ENCODE data around the gene VPS4A.

Gene VPS4A

DNA sequence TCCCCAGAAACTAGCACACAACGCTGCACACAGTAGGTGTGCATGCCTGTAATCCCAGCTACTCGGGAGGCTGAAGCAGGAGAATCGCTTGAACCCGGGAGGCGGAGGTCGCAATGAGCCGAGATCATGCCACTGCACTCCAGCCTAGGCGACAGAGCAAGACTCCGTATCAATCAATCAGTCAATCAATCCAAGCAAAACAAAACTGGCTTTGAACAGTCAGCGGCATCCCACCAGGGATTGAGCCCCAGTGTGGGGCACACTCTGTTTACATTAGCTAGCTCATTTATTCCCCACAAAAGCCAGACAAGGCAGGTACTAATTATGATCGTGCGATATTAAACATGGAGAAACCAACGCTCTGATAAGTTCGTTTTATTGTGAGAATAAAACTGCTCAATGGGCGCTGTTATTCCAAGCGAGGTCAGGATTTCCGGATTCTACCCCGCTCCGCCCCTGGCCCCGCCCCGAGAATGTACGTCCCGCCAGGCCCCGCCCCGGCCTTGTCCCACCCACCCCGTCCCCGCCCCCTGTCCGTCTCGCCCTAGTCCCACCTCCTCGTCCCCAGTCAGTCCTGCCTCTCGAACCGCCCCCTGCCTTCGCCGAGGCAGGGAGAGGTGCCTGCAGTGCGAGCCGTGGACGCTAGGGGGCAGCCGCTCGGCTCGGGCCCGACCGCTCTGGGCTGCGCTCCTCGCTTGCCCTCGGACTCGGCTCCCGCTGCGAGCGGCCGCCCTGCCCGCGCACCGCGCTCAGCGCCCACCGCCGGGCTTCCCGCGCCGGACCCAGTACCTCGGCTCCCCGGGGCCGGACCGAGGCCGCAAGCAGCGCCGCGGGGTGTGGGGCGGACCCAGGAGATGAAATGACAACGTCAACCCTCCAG is at the start of gene VPS4A:
TSS of gene VPS4A (plus strand) at position 698 of the 880 bp plus-strand sequence. CDS start at position 860, 162 bp downstream.
- peak within 1 kb of the TSS; percentile 86 for H3K4me3 ChIP-seq (ENCODE audit: low read length)
- peak; percentile 95 for DNase-seq (ENCODE audit: low read depth)
- TF ChIP-seq, protein P1, sequence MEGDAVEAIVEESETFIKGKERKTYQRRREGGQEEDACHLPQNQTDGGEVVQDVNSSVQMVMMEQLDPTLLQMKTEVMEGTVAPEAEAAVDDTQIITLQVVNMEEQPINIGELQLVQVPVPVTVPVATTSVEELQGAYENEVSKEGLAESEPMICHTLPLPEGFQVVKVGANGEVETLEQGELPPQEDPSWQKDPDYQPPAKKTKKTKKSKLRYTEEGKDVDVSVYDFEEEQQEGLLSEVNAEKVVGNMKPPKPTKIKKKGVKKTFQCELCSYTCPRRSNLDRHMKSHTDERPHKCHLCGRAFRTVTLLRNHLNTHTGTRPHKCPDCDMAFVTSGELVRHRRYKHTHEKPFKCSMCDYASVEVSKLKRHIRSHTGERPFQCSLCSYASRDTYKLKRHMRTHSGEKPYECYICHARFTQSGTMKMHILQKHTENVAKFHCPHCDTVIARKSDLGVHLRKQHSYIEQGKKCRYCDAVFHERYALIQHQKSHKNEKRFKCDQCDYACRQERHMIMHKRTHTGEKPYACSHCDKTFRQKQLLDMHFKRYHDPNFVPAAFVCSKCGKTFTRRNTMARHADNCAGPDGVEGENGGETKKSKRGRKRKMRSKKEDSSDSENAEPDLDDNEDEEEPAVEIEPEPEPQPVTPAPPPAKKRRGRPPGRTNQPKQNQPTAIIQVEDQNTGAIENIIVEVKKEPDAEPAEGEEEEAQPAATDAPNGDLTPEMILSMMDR (conservative IDR thresholded peaks at IDR 0.05; ENCODE audit: low read length): peak; percentile 62

GRCh38 chr16:69266334-69267063 is 44.7 kb upstream of the VPS4A start:
- TF ChIP-seq, protein P1 (conservative IDR thresholded peaks at IDR 0.05; ENCODE audit: low read length): no peak
- DNase-seq (ENCODE audit: low read depth): no peak

GRCh38 chr16:69267633-69268032 is 43.5 kb upstream of the VPS4A start:
- DNase-seq (ENCODE audit: low read depth): no peak
- no peak overlapping the region for H3K4me3 ChIP-seq (ENCODE audit: low read length)
- TF ChIP-seq, protein P1 (conservative IDR thresholded peaks at IDR 0.05; ENCODE audit: low read length): no peak

More at GRCh38 chr16:69266334-69267063, 44.7 kb upstream of the VPS4A start:
- H3K4me3 ChIP-seq (ENCODE audit: low read length): no peak overlapping the region

DNA sequence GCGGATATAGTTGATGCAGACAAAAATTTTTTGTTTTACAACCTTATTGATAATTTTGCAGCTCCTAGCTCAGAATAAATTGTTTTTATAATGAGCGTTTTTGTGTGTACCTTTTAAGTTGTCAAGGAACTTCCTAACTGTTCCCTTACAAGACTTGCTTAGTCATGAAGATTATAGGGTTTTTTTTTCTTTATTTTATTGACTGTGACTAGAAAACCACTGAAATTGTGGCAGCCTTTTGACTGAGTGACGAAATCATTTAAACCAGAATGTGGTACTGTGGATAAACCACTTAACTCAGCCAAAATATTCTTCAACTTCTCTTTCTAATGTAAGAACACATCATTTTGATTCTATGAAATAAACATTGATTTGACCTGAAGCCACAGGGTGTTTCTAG is 40.8 kb upstream of the VPS4A start:
- TF ChIP-seq, protein P1 (conservative IDR thresholded peaks at IDR 0.05; ENCODE audit: low read length): no peak
- no peak overlapping the region for H3K4me3 ChIP-seq (ENCODE audit: low read length)

DNA sequence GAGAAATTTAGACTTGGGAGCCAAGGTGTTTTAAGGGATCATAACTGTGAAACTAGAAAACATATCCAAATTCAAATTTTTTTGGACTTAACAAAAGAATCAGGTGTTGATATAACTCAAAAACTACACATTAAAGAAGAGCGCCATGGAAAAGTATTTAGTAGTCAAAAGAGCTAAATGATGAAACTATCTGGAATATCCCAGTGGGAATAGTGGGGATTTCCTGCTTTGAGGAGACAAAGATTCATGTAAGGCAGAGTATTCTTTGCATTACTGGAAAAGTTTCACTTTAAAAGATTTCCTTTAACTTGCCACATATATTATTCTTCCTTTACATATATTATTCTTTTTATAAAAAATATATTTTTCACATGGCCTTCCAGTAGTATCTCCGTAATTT is 40.3 kb upstream of the VPS4A start:
- TF ChIP-seq, protein P1 (conservative IDR thresholded peaks at IDR 0.05; ENCODE audit: low read length): no peak
- no peak overlapping the region for H3K4me3 ChIP-seq (ENCODE audit: low read length)
- DNase-seq (ENCODE audit: low read depth): no peak

More for the DNA sequence above, 40.8 kb upstream of the VPS4A start:
- peak; percentile 66 for DNase-seq (ENCODE audit: low read depth)

DNA sequence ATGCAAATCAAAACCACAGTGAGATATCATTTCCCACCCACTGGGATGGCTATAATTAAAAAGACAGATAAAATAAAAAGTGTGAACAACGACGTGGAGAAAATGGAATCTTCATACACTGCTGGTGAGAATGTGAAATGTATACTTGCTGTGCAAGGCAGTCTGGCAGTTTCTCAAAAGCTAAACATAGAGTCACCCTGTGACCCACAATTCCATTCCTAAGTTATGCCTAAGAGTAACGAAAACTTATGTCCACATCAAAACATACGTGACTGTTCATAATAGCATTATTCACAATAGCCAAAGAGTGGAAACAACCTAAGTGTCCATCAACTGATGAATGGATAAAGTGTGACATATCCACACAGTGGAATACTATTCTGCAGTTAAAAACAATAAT is 38.1 kb upstream of the VPS4A start:
- peak; percentile 47 for DNase-seq (ENCODE audit: low read depth)
- H3K4me3 ChIP-seq (ENCODE audit: low read length): no peak overlapping the region
- TF ChIP-seq, protein P1 (conservative IDR thresholded peaks at IDR 0.05; ENCODE audit: low read length): no peak
